Gastrocnemius medialis (tissue), 4 donors: ENCODE data around the gene MYH8. TPM values are rescaled to one million over a fixed set of nuclear protein-coding genes. Genes with fewer than 3 reads are reported as not detected.

Source experiments
- ATAC-seq, 2 donors: fragments of 150-250 bp; one replicate each; pipeline ENCODE4 v1.9.1; 2016
- DNase-seq, 2 donors: peaks; one replicate each; pipeline ENCODE4 v3.0.0-alpha.2; 2019
- H3K27ac ChIP-seq, 4 donors: fragments of 200-600 bp; sonication (generic); 1 replicate in 1 of 4; 2 replicates in 3 of 4; pipeline ENCODE4 v1.5.1; 2016 to 2018; ENCODE audit warnings: mild to moderate bottlenecking in 2 of 4, moderate library complexity in 1 of 4
- H3K27me3 ChIP-seq, 3 donors: fragments of 200-600 bp; sonication (generic) in 2 of 3; 1 replicate in 1 of 3; 2 replicates in 2 of 3; pipeline versions ENCODE4 v1.5.1 to v1.6.0; 2016 to 2019; ENCODE audit warnings: mild to moderate bottlenecking in 1 of 3, moderate library complexity in 1 of 3
- H3K36me3 ChIP-seq, 2 donors: fragments of 200-600 bp; sonication (generic) in 1 of 2; one replicate each; pipeline ENCODE4 v1.5.1; 2017 to 2018
- H3K4me1 ChIP-seq, 2 donors: fragments of 200-600 bp; sonication (generic) in 1 of 2; one replicate each; pipeline ENCODE4 v1.5.1; 2016 to 2017; ENCODE audit warnings: mild to moderate bottlenecking in 2 of 2
- H3K4me3 ChIP-seq, 4 donors: fragments of 200-600 bp; sonication (generic) in 3 of 4; 1 replicate in 1 of 4; 2 replicates in 3 of 4; pipeline ENCODE4 v1.5.1; 2016 to 2019; ENCODE audit warnings: mild to moderate bottlenecking in 2 of 4
- H3K9me3 ChIP-seq, 3 donors: fragments of 200-600 bp; sonication (generic) in 2 of 3; 1 replicate in 1 of 3; 2 replicates in 2 of 3; pipeline ENCODE4 v1.5.1; 2016 to 2019
- POLR2A ChIP-seq, 2 donors: fragments of 450-650 bp; IDR thresholded peaks; one replicate each; pipeline ENCODE4 v1.6.1; 2017; ENCODE audit warnings: antibody characterized with exemption in 2 of 2, mild to moderate bottlenecking in 2 of 2, moderate library complexity in 2 of 2
- in situ Hi-C, 4 donors: fragments of 200-750 bp; cut with MboI; loops; one replicate each; pipeline versions ENCODE4 v1.15.0 to v1.8.0; 2017; ENCODE audit warnings: low sequenced_read_pairs in 4 of 4
- intact Hi-C: fragments of 100-400 bp; cut with DNase I; formaldehyde crosslinking; loops from one replicate; pipeline ENCODE4 v1.15.1; 2023; ENCODE audit warnings: low total_unique reads
- total RNA-seq, 4 donors: library from RNA; depleted of rRNA; stranded (reverse); fragments of >200 nt; gene quantifications; one replicate each; pipeline versions ENCODE4 v1.1.0 to v1.2.3, GENCODE V29; 2016
- TF ChIP-seq, protein P1 (sequence below), 5 experiments: fragments of 450-650 bp in 3 of 5; fragments of 200-600 bp in 2 of 5; sonication (generic) in 2 of 5; IDR thresholded peaks in 4 of 5; conservative IDR thresholded peaks in 1 of 5; 1 replicate in 4 of 5; 2 replicates in 1 of 5; pipeline ENCODE4 v1.5.1; 2016 to 2019; ENCODE audit warnings: antibody characterized with exemption in 5 of 5, mild to moderate bottlenecking in 3 of 5, moderate library complexity in 3 of 5

The MYH8 gene
- total RNA-seq, 4 donors from 2014 or later = 0.34 to 1.1 (median 0.80) TPM

DNA sequence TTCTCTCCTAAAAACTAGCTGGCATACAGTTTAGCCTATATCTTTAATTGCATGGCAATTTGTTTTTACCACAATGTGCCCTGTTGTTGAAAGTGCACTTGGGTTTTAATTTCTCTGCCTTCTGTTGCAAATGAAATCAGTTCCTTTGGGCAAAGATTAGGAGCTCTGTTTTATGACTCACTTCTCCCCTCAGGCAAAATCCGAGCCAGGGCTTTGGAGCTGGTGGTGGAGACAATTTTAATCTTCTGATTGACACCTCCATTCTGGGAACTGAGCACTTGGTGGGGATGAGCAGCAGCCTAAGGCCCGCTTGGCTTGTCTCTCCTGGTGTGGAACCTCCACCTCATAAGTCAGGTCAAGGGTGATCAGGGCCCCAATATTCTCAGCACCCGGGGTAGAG lies 13.3 kb upstream of the MYH8 start:
- Histone ChIP-seq H3K4me1 (no peaks in the 10 kb centered on the region), H3K27me3 (no peaks in the 10 kb centered on the region), H3K4me3 (no peak overlapping the region), H3K36me3 (no peaks in the 10 kb centered on the region), H3K27ac (no peak overlapping the region), H3K9me3 (no peaks in the 10 kb centered on the region)
- no peak for ATAC-seq
- in situ Hi-C loops = no loop called here
- no peak for DNase-seq
- intact Hi-C loops = no loop called here
- no peak for TF ChIP-seq POLR2A (IDR thresholded peaks at IDR 0.05)
- TF ChIP-seq, protein P1, sequence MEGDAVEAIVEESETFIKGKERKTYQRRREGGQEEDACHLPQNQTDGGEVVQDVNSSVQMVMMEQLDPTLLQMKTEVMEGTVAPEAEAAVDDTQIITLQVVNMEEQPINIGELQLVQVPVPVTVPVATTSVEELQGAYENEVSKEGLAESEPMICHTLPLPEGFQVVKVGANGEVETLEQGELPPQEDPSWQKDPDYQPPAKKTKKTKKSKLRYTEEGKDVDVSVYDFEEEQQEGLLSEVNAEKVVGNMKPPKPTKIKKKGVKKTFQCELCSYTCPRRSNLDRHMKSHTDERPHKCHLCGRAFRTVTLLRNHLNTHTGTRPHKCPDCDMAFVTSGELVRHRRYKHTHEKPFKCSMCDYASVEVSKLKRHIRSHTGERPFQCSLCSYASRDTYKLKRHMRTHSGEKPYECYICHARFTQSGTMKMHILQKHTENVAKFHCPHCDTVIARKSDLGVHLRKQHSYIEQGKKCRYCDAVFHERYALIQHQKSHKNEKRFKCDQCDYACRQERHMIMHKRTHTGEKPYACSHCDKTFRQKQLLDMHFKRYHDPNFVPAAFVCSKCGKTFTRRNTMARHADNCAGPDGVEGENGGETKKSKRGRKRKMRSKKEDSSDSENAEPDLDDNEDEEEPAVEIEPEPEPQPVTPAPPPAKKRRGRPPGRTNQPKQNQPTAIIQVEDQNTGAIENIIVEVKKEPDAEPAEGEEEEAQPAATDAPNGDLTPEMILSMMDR (IDR thresholded peaks at IDR 0.05 in 4 of 5, conservative IDR thresholded peaks at IDR 0.05 in 1 of 5) = no peak

DNA sequence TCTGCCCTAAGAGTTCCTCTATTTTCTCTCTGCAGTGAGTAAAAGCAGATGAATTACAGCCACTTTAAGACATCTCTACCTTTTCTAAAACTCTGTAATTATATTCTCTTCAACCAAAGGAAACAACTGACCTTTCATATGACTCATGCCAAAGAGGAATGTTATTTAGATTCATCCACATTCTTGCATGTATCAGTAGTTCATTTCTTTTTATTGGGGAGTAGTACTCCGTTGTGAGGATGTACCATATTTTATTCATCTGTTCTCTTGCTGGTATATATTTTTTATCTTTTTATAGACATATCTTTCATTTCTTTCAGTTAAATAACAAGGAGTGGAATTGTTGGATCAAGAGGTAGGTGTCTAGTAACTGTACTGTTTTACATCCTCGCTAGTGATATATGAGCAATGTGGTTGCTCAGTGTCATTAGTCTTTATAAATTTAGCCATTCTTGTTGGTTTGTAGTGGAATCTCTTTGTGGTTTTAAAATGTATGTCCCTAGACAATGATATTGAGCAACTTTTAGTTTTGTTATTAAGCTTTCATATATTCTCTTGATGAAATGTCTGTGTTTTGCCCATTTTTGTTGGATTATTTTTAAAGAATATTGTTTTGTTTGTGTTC lies 7.8 kb upstream of the MYH8 start:
- in situ Hi-C loops (no loop called here), intact Hi-C loops (no loop called here)
- TF ChIP-seq POLR2A (IDR thresholded peaks at IDR 0.05) = no peak
- TF ChIP-seq, protein P1 (IDR thresholded peaks at IDR 0.05 in 4 of 5, conservative IDR thresholded peaks at IDR 0.05 in 1 of 5) = no peak
- Histone ChIP-seq H3K9me3 (no peaks in the 10 kb centered on the region), H3K4me1 (no peaks in the 10 kb centered on the region), H3K27me3 (no peaks in the 10 kb centered on the region), H3K36me3 (no peaks in the 10 kb centered on the region), H3K27ac (no peak overlapping the region), H3K4me3 (no peak overlapping the region)
- ATAC-seq = no peak
- DNase-seq = no peak

DNA sequence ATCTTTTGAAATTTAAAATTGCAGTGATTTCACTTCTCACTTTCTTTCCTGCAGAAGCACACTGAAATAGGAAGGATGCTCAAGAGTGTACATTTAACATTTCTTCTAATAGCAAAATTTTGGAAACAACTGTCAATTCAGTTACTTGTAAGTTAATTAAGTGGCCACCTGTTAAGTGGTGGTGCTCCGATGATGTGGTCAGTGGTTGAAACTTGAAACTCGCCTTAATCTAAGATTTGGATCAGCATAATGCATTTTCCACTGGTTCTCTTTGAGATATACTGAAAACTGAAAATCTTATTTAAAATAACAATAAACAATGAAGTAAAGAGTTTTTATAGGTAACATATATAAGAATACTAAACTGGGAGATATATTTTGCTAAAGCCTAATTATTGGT lies 7.0 kb upstream of the MYH8 start:
- H3K36me3 ChIP-seq = no peaks in the 10 kb centered on the region
- in situ Hi-C loops = no loop called here

DNA sequence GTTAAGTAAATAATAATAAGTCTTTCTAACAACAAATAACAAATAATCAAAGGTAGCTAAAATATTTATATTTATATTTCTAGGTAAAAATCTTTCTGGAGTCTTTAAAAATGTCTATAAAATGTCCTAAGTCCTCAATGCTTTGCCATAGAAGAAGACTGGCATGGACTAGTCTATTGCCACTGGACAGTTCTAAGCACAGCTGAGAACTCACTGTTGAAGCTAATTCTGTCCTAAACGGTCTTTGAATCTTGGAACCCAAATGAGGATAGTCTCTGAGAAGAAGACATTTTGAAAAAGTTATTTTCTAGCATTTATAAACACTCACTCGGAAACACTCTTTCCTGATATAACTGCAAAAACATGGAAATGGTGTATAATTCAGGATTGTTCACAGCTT lies 539 bp downstream of the MYH8 start:
- no peaks in the 10 kb centered on the region for H3K4me1 ChIP-seq
- H3K27ac ChIP-seq = no peak overlapping the region
- intact Hi-C loops (no loop called here), in situ Hi-C loops (no loop called here)
- DNase-seq (no peak), ATAC-seq (no peak)
- no peak overlapping the region for H3K4me3 ChIP-seq
- TF ChIP-seq POLR2A (IDR thresholded peaks at IDR 0.05) = no peak
- TF ChIP-seq, protein P1 (IDR thresholded peaks at IDR 0.05 in 4 of 5, conservative IDR thresholded peaks at IDR 0.05 in 1 of 5) = no peak
- no peaks in the 10 kb centered on the region for H3K27me3 ChIP-seq
- H3K36me3 ChIP-seq = no peaks in the 10 kb centered on the region
- H3K9me3 ChIP-seq = no peaks in the 10 kb centered on the region

More for the DNA sequence above, 7.0 kb upstream of the MYH8 start:
- no peak for ATAC-seq
- DNase-seq = no peak
- Histone ChIP-seq H3K9me3 (no peaks in the 10 kb centered on the region), H3K4me3 (no peak overlapping the region), H3K27me3 (no peaks in the 10 kb centered on the region), H3K27ac (no peak overlapping the region), H3K4me1 (no peaks in the 10 kb centered on the region)
- TF ChIP-seq POLR2A (IDR thresholded peaks at IDR 0.05) = no peak
- TF ChIP-seq, protein P1 (IDR thresholded peaks at IDR 0.05 in 4 of 5, conservative IDR thresholded peaks at IDR 0.05 in 1 of 5) = no peak
- intact Hi-C loops = no loop called here

DNA sequence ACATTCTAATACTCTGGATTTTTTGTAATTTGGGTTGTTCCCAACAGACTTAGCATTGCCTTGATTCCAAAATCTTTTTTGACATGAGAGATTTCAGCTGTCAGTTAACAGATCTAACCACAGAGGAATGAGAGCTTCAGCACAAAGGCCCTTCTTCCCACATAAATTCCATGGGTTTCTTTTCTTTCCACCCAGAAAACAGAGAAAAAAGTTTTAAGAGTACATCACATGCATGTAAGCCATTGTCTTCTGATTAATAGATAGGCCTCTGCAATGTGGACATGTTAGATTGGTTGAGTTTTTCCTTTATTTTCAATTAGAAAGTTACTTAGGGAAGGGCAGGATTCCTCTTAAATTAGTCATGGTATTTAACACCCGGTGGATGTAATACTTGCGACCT lies 939 bp downstream of the MYH8 start:
- ATAC-seq = no peak
- no peaks in the 10 kb centered on the region for H3K36me3 ChIP-seq
- H3K4me3 ChIP-seq = no peak overlapping the region
- intact Hi-C loops = no loop called here
- TF ChIP-seq, protein P1 (IDR thresholded peaks at IDR 0.05 in 4 of 5, conservative IDR thresholded peaks at IDR 0.05 in 1 of 5) = no peak
- TF ChIP-seq POLR2A (IDR thresholded peaks at IDR 0.05) = no peak
- no peak for DNase-seq
- H3K4me1 ChIP-seq = no peaks in the 10 kb centered on the region
- H3K9me3 ChIP-seq = no peaks in the 10 kb centered on the region
- in situ Hi-C loops = no loop called here
- no peaks in the 10 kb centered on the region for H3K27me3 ChIP-seq
- H3K27ac ChIP-seq = no peak overlapping the region
